OCI-LY1 (cell line): ENCODE measurements around the gene SYCP2L.

Experiments
- H2AFZ ChIP-seq: fragments of 200-600 bp; sonication (generic), shearing (Covaris generic); 2 replicates; pipeline ENCODE4 v1.6.0; 2014; ENCODE audit warnings: antibody characterized with exemption, mild to moderate bottlenecking, low read length
- H3F3A ChIP-seq: fragments of 200-600 bp; sonication (generic), shearing (Covaris generic); 2 replicates; pipeline ENCODE4 v1.6.0; 2014; ENCODE audit warnings: mild to moderate bottlenecking, antibody characterized with exemption, low read length, moderate library complexity; ENCODE audit not compliant: insufficient read depth
- H3K27ac ChIP-seq: fragments of 200-600 bp; sonication (generic); 2 replicates; pipeline ENCODE4 v1.5.1; 2014; ENCODE audit warnings: low read length, mixed run types, mild to moderate bottlenecking, low read depth; ENCODE audit not compliant: poor library complexity, severe bottlenecking
- H3K27me3 ChIP-seq: fragments of 200-600 bp; sonication (generic); 2 replicates; pipeline ENCODE4 v1.6.0; 2014; ENCODE audit warnings: antibody characterized with exemption, mild to moderate bottlenecking, low read length, moderate library complexity; ENCODE audit not compliant: insufficient read depth
- H3K36me3 ChIP-seq: fragments of 200-600 bp; sonication (generic); 2 replicates; pipeline ENCODE4 v1.6.1; 2014; ENCODE audit warnings: mild to moderate bottlenecking, antibody characterized with exemption, low read length, moderate library complexity, mixed read lengths; ENCODE audit not compliant: insufficient read depth
- H3K4me1 ChIP-seq: fragments of 200-600 bp; sonication (generic); 2 replicates; pipeline ENCODE4 v1.5.1; 2014; ENCODE audit warnings: mild to moderate bottlenecking, low read length, moderate library complexity; ENCODE audit not compliant: insufficient read depth, severe bottlenecking
- H3K4me2 ChIP-seq: fragments of 200-600 bp; sonication (generic), shearing (Covaris generic); 2 replicates; pipeline ENCODE4 v1.6.1; 2014; ENCODE audit warnings: low read length
- H3K4me3 ChIP-seq: fragments of 200-600 bp; sonication (generic); 2 replicates; pipeline ENCODE4 v1.5.1; 2014; ENCODE audit warnings: low read length, low read depth, mild to moderate bottlenecking, mixed read lengths; ENCODE audit not compliant: poor library complexity, severe bottlenecking
- H3K79me2 ChIP-seq: fragments of 200-600 bp; shearing (Covaris generic); 2 replicates; pipeline ENCODE4 v1.6.1; 2016; ENCODE audit warnings: mixed run types, low read length, mixed read lengths; ENCODE audit not compliant: insufficient read depth
- H3K9ac ChIP-seq: fragments of 200-600 bp; sonication (generic), shearing (Covaris generic); 2 replicates; pipeline ENCODE4 v1.6.1; 2014; ENCODE audit warnings: mild to moderate bottlenecking, low read length, mixed read lengths
- H3K9me2 ChIP-seq: fragments of 200-600 bp; sonication (generic), shearing (Covaris generic); 2 replicates; pipeline ENCODE4 v1.6.1; 2014; ENCODE audit warnings: low read depth, mild to moderate bottlenecking, low read length, mixed read lengths
- H3K9me3 ChIP-seq: fragments of 200-600 bp; shearing (Covaris generic); 2 replicates; pipeline ENCODE4 v1.6.1; 2014; ENCODE audit warnings: low read length, mixed read lengths
- H4K20me1 ChIP-seq: fragments of 200-600 bp; sonication (generic), shearing (Covaris generic); 2 replicates; pipeline ENCODE4 v1.6.0; 2016; ENCODE audit warnings: mild to moderate bottlenecking, low read length; ENCODE audit not compliant: insufficient read depth
- EZH2 ChIP-seq: fragments of 200-600 bp; sonication (generic), shearing (Covaris generic); IDR thresholded peaks from 2 replicates; pipeline ENCODE4 v1.8.0; 2017; ENCODE audit warnings: borderline replicate concordance, mixed run types, mild to moderate bottlenecking, antibody characterized with exemption, low read length, moderate library complexity, mixed read lengths
- TF ChIP-seq, protein P1 (sequence below): fragments of 200-600 bp; sonication (generic), shearing (Covaris generic); IDR thresholded peaks from 2 replicates; pipeline ENCODE4 v1.5.1; 2017; ENCODE audit warnings: mild to moderate bottlenecking, antibody characterized with exemption, low read length, moderate library complexity, mixed read lengths

SYCP2L gene

DNA sequence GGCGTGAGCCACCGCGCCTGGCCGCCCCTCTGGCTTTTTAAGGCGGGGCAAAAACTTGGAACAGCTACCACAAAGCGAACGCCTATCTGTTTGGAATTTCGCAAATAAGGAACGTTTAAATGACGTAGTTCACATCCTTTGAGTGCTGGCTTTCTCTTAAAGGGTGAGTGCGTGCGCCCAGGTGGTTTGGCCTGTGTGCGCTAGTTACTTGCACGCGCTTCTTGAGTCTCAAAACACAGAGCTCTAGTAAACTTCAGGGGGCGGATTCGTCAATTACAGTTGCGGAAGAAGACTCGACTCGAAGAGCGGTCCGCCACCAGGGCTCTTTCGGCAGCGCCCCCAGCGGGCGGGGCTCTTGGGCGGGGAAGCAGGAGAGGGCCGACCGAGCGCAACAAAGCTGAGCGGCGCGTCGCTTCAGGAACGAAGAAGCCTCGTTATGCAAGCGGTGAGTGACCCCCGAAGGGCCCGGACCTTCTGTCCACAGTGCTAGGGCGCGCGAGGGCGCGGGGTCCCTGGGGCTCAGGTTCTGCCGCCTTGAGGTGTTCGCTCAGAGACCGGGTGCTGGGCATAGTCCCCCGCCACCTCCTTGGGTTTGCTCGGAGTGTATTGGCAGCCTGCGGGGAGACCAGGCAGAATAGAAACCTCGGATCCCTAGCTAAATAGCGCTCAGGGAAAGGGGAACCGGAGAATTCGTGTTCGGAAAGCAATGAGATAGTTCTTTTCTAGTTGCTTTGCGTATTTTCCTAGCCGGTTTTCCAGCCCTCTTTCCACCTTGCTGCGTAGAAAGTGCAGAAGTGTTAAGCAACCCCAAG is at the start of gene SYCP2L:
Gene SYCP2L (plus strand): TSS at position 362 of the 812 bp plus-strand sequence. CDS start 75 bp downstream, at position 437.
- peaks cover 3% of the 10 kb centered on the region for H3K4me1 ChIP-seq
- TF ChIP-seq, protein P1, sequence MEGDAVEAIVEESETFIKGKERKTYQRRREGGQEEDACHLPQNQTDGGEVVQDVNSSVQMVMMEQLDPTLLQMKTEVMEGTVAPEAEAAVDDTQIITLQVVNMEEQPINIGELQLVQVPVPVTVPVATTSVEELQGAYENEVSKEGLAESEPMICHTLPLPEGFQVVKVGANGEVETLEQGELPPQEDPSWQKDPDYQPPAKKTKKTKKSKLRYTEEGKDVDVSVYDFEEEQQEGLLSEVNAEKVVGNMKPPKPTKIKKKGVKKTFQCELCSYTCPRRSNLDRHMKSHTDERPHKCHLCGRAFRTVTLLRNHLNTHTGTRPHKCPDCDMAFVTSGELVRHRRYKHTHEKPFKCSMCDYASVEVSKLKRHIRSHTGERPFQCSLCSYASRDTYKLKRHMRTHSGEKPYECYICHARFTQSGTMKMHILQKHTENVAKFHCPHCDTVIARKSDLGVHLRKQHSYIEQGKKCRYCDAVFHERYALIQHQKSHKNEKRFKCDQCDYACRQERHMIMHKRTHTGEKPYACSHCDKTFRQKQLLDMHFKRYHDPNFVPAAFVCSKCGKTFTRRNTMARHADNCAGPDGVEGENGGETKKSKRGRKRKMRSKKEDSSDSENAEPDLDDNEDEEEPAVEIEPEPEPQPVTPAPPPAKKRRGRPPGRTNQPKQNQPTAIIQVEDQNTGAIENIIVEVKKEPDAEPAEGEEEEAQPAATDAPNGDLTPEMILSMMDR, result no peak
- TF ChIP-seq EZH2, result no peak
- no peaks in the 10 kb centered on the region for H4K20me1 ChIP-seq
- peaks cover 4% of the 10 kb centered on the region; the same call in 1 of the 2 replicates for H3K27me3 ChIP-seq
- no peaks in the 10 kb centered on the region for H3F3A ChIP-seq
- H3K27ac ChIP-seq, result no peak within 1 kb of the TSS
- H3K36me3 ChIP-seq, result no peaks in the 10 kb centered on the region; the same call in 1 of the 2 replicates
- no peak within 1 kb of the TSS for H2AFZ ChIP-seq
- peak within 1 kb of the TSS; percentile 21; the same call in 1 of the 2 replicates for H3K4me2 ChIP-seq
- H3K9me2 ChIP-seq, result no peaks in the 10 kb centered on the region
- H3K9ac ChIP-seq, result no peak within 1 kb of the TSS
- no peaks in the 10 kb centered on the region for H3K79me2 ChIP-seq
- no peak within 1 kb of the TSS for H3K4me3 ChIP-seq
- H3K9me3 ChIP-seq, result peaks cover 8% of the 10 kb centered on the region; the same call in 1 of the 2 replicates

- Histone ChIP-seq H3K4me2 (peak overlapping the region; percentile 92), H4K20me1 (no peaks in the 10 kb centered on the region), H3K4me3 (peak overlapping the region; percentile 68), H3K9me2 (no peaks in the 10 kb centered on the region), H3F3A (no peaks in the 10 kb centered on the region), H3K27me3 (0 out of 2 replicates have a peak, but pooled peaks cover 4% of the 10 kb centered on the region), H3K36me3 (no peaks in the 10 kb centered on the region; the same call in 1 of the 2 replicates), H3K27ac (no peak overlapping the region), H3K9ac (peak overlapping the region; percentile 38; the same call in 1 of the 2 replicates), H3K9me3 (no peaks in the 10 kb centered on the region), H3K4me1 (peaks cover 22% of the 10 kb centered on the region), H2AFZ (no peak overlapping the region), H3K79me2 (no peaks in the 10 kb centered on the region)
- TF ChIP-seq EZH2, result no peak
- TF ChIP-seq, protein P1, result no peak
Measured at GRCh38 chr6:10837622-10837994, 49.2 kb upstream of the SYCP2L start.

GRCh38 chr6:10837995-10838793 is 48.7 kb upstream of the SYCP2L start, which contains the start of gene MAK:
Gene MAK, minus strand, starts transcription at chr6:10838539. Its CDS starts 7,891 bp downstream, at chr6:10830648.
- Histone ChIP-seq H3K9me2 (no peaks in the 10 kb centered on the region), H3K4me2 (peak within 1 kb of the TSS; percentile 92), H3K27ac (no peak within 1 kb of the TSS), H2AFZ (no peak within 1 kb of the TSS), H3F3A (no peaks in the 10 kb centered on the region), H4K20me1 (no peaks in the 10 kb centered on the region), H3K27me3 (0 out of 2 replicates have a peak, but pooled peaks cover 4% of the 10 kb centered on the region), H3K4me3 (peak within 1 kb of the TSS; percentile 68), H3K79me2 (no peaks in the 10 kb centered on the region), H3K36me3 (no peaks in the 10 kb centered on the region; the same call in 1 of the 2 replicates), H3K9ac (peak within 1 kb of the TSS; percentile 38; the same call in 1 of the 2 replicates), H3K4me1 (peaks cover 22% of the 10 kb centered on the region), H3K9me3 (no peaks in the 10 kb centered on the region)
- TF ChIP-seq, protein P1, result no peak
- no peak for TF ChIP-seq EZH2
